ENCODE data around the gene OTOGL.
A peak's percentile ranks its signal among the peaks of the same experiment; 100 is the strongest.

The OTOGL gene

GRCh38 chr12:80195074-80195726, 95.9 kb downstream of the OTOGL start:
- TF ChIP-seq ZBTB7A (IDR thresholded peaks at IDR 0.05; ENCODE audit: low read depth), result no peak
- peak; percentile 69 for TF ChIP-seq RAD21 (IDR thresholded peaks at IDR 0.05; ENCODE audit: low read depth)

DNA sequence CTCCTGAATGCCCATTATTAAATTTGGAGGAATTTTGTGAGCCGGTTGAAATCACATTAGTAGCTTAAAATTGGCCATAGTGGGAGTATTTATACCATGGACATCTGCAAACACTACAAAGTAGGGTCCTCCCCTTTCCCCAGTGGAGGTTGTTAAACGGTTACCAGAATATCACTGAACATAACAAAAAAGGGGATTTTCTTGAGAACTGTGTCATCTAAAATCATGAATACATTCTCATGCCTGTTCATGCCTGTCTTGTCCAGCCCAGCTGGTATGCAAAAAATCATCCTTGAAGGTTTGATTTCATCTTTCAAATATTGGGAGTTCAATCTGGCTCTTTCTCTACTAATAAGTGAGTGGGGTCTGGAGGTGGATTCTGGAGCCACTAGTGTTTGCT, 96.4 kb downstream of the OTOGL start:
- TF ChIP-seq USF1 (IDR thresholded peaks at IDR 0.05), result no peak
- TF ChIP-seq FOXM1 (IDR thresholded peaks at IDR 0.05; ENCODE audit: borderline replicate concordance, low read depth), result no peak
- no peak for TF ChIP-seq ZBTB7A (IDR thresholded peaks at IDR 0.05; ENCODE audit: low read depth)
- TF ChIP-seq NFIC (IDR thresholded peaks at IDR 0.05), result no peak
- TF ChIP-seq REST (IDR thresholded peaks at IDR 0.05; ENCODE audit: low read depth), result no peak
- no peak for TF ChIP-seq EGR1 (IDR thresholded peaks at IDR 0.05)
- TF ChIP-seq MAX (IDR thresholded peaks at IDR 0.05), result no peak
- TF ChIP-seq EP300 (IDR thresholded peaks at IDR 0.05; ENCODE audit: borderline replicate concordance), result no peak
- TF ChIP-seq CEBPB (IDR thresholded peaks at IDR 0.05), result no peak
- TF ChIP-seq RAD21 (IDR thresholded peaks at IDR 0.05; ENCODE audit: low read depth), result no peak
- no peak for TF ChIP-seq TEAD4 (IDR thresholded peaks at IDR 0.05)
- no peak for TF ChIP-seq YY1 (IDR thresholded peaks at IDR 0.05; ENCODE audit: low read depth)
- TF ChIP-seq TCF12 (IDR thresholded peaks at IDR 0.05; ENCODE audit: low read depth), result no peak
- TF ChIP-seq CREB1 (IDR thresholded peaks at IDR 0.05; ENCODE audit: low read depth), result no peak

DNA sequence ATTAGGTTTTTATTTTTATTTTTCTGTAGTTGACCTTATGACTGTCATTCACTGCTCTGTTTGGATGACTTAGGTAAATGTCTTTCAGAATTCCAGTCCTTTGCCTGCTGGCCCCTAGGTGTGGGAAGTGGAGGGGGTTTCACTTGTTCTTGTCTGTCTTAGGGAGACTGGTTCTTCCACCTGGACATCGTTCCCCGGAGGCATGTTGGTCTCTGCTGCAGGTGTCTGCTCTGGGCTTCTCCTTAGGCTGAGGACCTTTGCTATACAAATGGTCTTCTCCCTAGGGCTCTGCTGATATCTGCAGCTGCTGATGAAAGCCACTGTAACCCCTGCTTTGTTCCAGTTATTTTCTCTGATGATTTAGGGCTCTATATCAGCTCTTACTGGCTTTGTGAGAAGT, 97.1 kb downstream of the OTOGL start:
- TF ChIP-seq EGR1 (IDR thresholded peaks at IDR 0.05) (no peak), EP300 (IDR thresholded peaks at IDR 0.05; ENCODE audit: borderline replicate concordance) (no peak)

- no peak for TF ChIP-seq NFIC (IDR thresholded peaks at IDR 0.05)
- TF ChIP-seq RAD21 (IDR thresholded peaks at IDR 0.05; ENCODE audit: low read depth), result no peak
- no peak for TF ChIP-seq USF1 (IDR thresholded peaks at IDR 0.05)
- TF ChIP-seq REST (IDR thresholded peaks at IDR 0.05; ENCODE audit: low read depth), result no peak
- no peak for TF ChIP-seq EGR1 (IDR thresholded peaks at IDR 0.05)
- TF ChIP-seq EP300 (IDR thresholded peaks at IDR 0.05; ENCODE audit: borderline replicate concordance), result no peak
- TF ChIP-seq MAX (IDR thresholded peaks at IDR 0.05), result no peak
- no peak for TF ChIP-seq FOXM1 (IDR thresholded peaks at IDR 0.05; ENCODE audit: borderline replicate concordance, low read depth)
- no peak for TF ChIP-seq TCF12 (IDR thresholded peaks at IDR 0.05; ENCODE audit: low read depth)
- TF ChIP-seq CREB1 (IDR thresholded peaks at IDR 0.05; ENCODE audit: low read depth), result no peak
Observed at GRCh38 chr12:80198782-80199337, 99.5 kb downstream of the OTOGL start.

- TF ChIP-seq USF1 (IDR thresholded peaks at IDR 0.05), result no peak
- no peak for TF ChIP-seq FOXM1 (IDR thresholded peaks at IDR 0.05; ENCODE audit: borderline replicate concordance, low read depth)
- TF ChIP-seq NFIC (IDR thresholded peaks at IDR 0.05), result no peak
- no peak for TF ChIP-seq YY1 (IDR thresholded peaks at IDR 0.05; ENCODE audit: low read depth)
- TF ChIP-seq TCF12 (IDR thresholded peaks at IDR 0.05; ENCODE audit: low read depth), result no peak
- no peak for TF ChIP-seq EP300 (IDR thresholded peaks at IDR 0.05; ENCODE audit: borderline replicate concordance)
- TF ChIP-seq TAF1 (IDR thresholded peaks at IDR 0.05; ENCODE audit: low read depth), result no peak
- no peak for TF ChIP-seq REST (IDR thresholded peaks at IDR 0.05; ENCODE audit: low read depth)
- TF ChIP-seq MAX (IDR thresholded peaks at IDR 0.05), result no peak
- no peak for TF ChIP-seq TEAD4 (IDR thresholded peaks at IDR 0.05)
- no peak for TF ChIP-seq ZBTB7A (IDR thresholded peaks at IDR 0.05; ENCODE audit: low read depth)
- TF ChIP-seq EGR1 (IDR thresholded peaks at IDR 0.05), result no peak
- no peak for TF ChIP-seq CEBPB (IDR thresholded peaks at IDR 0.05)
- no peak for TF ChIP-seq CREB1 (IDR thresholded peaks at IDR 0.05; ENCODE audit: low read depth)
- no peak for TF ChIP-seq RAD21 (IDR thresholded peaks at IDR 0.05; ENCODE audit: low read depth)
Observed at GRCh38 chr12:80199931-80200330, 100.6 kb downstream of the OTOGL start.
